HG03108 (cell line): ENCODE results near the gene GNA14.
"Not testable (repeated sequence)": the region's sequence is repeated elsewhere in the genome, so short reads cannot be mapped to it uniquely, and the experiment has no call there.

Experiments
- ATAC-seq: cut with Tn5 transposase; IDR thresholded peaks from one replicate; pipeline ENCODE4 v1.9.1; 2021; ENCODE audit warnings: moderate library complexity; ENCODE audit not compliant: unreplicated experiment

GNA14 gene

GRCh38 chr9:77648234-77649108, at the start of gene GNA14:
Gene GNA14, minus strand, starts transcription at chr9:77648322. Its CDS starts 529 bp downstream, at chr9:77647793.
- no peak for ATAC-seq

GRCh38 chr9:77697238-77697984, 49.3 kb upstream of the GNA14 start:
- no peak for ATAC-seq

- ATAC-seq, result not testable (repeated sequence)
Observed at GRCh38 chr9:77690723-77691122, 42.6 kb upstream of the GNA14 start.

- ATAC-seq, result not testable (repeated sequence)
Observed at GRCh38 chr9:77690119-77690518, 42.0 kb upstream of the GNA14 start.

GRCh38 chr9:77687737-77688136, 39.6 kb upstream of the GNA14 start:
- not testable (repeated sequence) for ATAC-seq

- no peak for ATAC-seq
Observed at GRCh38 chr9:77680581-77680980, 32.5 kb upstream of the GNA14 start.

GRCh38 chr9:77679661-77680368, 31.7 kb upstream of the GNA14 start:
- ATAC-seq, result no peak

GRCh38 chr9:77679088-77679487, 31.0 kb upstream of the GNA14 start:
- no peak for ATAC-seq

GRCh38 chr9:77677957-77678535, 29.9 kb upstream of the GNA14 start:
- no peak for ATAC-seq

- no peak for ATAC-seq
Observed at GRCh38 chr9:77677397-77677796, 29.3 kb upstream of the GNA14 start.

- ATAC-seq, result no peak
Observed at GRCh38 chr9:77673941-77674791, 26.0 kb upstream of the GNA14 start.

GRCh38 chr9:77672183-77672582, 24.1 kb upstream of the GNA14 start:
- ATAC-seq, result no peak

- no peak for ATAC-seq
Observed at GRCh38 chr9:77667151-77667550, 19.0 kb upstream of the GNA14 start.

GRCh38 chr9:77663754-77664153, 15.6 kb upstream of the GNA14 start:
- no peak for ATAC-seq

GRCh38 chr9:77661566-77662085, 13.5 kb upstream of the GNA14 start:
- ATAC-seq, result no peak

GRCh38 chr9:77659926-77660325, 11.8 kb upstream of the GNA14 start:
- ATAC-seq, result no peak

GRCh38 chr9:77651203-77651602, 3.1 kb upstream of the GNA14 start:
- ATAC-seq, result no peak

- ATAC-seq, result no peak
Observed at GRCh38 chr9:77649109-77649812, 1.1 kb upstream of the GNA14 start.
